ENCODE data around the gene COL6A6.

- TF ChIP-seq FOS (IDR thresholded peaks at IDR 0.05; ENCODE audit: borderline replicate concordance, insufficient read depth, low read length) (no peak), POLR2A (IDR thresholded peaks at IDR 0.05; ENCODE audit: low read depth, low read length) (no peak), CTCF (IDR thresholded peaks at IDR 0.05; ENCODE audit: extremely low read depth in 1 of 2, insufficient read depth in 1 of 2, low read depth in 1 of 2, low read length in 2 of 2) (no peak), EZH2 (IDR thresholded peaks at IDR 0.05; ENCODE audit: borderline replicate concordance, low read depth, low read length, severe bottlenecking) (no peak), JUN (IDR thresholded peaks at IDR 0.05; ENCODE audit: borderline replicate concordance, insufficient read depth, insufficient read length, low read depth) (no peak), POLR2AphosphoS5 (IDR thresholded peaks at IDR 0.05; ENCODE audit: insufficient read depth, low read depth, low read length) (no peak), MAX (IDR thresholded peaks at IDR 0.05; ENCODE audit: insufficient read depth, insufficient read length) (no peak)
These were observed 12.3 kb upstream of the COL6A6 start for GRCh38 chr3:130504701-130505100.

All from endothelial cell of umbilical vein (primary cell).